WERI-Rb-1 (cell line): ENCODE measurements around the gene SEC31A.

ENCODE experiments used
- DNase-seq: peaks from one replicate; pipeline ENCODE4 v3.0.0-alpha.2; 2020
- H3K27ac ChIP-seq: fragments of 250-450 bp; sonication (Bioruptor Pico); 2 replicates; pipeline ENCODE4 v1.5.1; 2020; ENCODE audit warnings: mild to moderate bottlenecking, moderate library complexity
- H3K27me3 ChIP-seq: fragments of 250-450 bp; sonication (Bioruptor Pico); 2 replicates; pipeline ENCODE4 v1.5.1; 2021; ENCODE audit warnings: mild to moderate bottlenecking, low read depth, moderate library complexity; ENCODE audit not compliant: insufficient read depth, severe bottlenecking
- H3K36me3 ChIP-seq: fragments of 250-450 bp; sonication (Bioruptor Pico); 2 replicates; pipeline ENCODE4 v1.5.1; 2020; ENCODE audit warnings: mild to moderate bottlenecking, moderate library complexity
- H3K4me3 ChIP-seq: 2 replicates; pipeline ENCODE4 v1.5.1; 2011; ENCODE audit warnings: low read depth, mild to moderate bottlenecking, control low read depth, low read length
- H3K9me3 ChIP-seq: fragments of 250-450 bp; sonication (Bioruptor Pico); 2 replicates; pipeline ENCODE4 v1.5.1; 2021; ENCODE audit warnings: mild to moderate bottlenecking, moderate library complexity; ENCODE audit not compliant: severe bottlenecking
- CTCF ChIP-seq: IDR thresholded peaks from 2 replicates; pipeline ENCODE4 v1.5.1; 2011; ENCODE audit warnings: low read depth, mild to moderate bottlenecking, control low read depth, inconsistent platforms, low read length

The SEC31A gene, protein sequence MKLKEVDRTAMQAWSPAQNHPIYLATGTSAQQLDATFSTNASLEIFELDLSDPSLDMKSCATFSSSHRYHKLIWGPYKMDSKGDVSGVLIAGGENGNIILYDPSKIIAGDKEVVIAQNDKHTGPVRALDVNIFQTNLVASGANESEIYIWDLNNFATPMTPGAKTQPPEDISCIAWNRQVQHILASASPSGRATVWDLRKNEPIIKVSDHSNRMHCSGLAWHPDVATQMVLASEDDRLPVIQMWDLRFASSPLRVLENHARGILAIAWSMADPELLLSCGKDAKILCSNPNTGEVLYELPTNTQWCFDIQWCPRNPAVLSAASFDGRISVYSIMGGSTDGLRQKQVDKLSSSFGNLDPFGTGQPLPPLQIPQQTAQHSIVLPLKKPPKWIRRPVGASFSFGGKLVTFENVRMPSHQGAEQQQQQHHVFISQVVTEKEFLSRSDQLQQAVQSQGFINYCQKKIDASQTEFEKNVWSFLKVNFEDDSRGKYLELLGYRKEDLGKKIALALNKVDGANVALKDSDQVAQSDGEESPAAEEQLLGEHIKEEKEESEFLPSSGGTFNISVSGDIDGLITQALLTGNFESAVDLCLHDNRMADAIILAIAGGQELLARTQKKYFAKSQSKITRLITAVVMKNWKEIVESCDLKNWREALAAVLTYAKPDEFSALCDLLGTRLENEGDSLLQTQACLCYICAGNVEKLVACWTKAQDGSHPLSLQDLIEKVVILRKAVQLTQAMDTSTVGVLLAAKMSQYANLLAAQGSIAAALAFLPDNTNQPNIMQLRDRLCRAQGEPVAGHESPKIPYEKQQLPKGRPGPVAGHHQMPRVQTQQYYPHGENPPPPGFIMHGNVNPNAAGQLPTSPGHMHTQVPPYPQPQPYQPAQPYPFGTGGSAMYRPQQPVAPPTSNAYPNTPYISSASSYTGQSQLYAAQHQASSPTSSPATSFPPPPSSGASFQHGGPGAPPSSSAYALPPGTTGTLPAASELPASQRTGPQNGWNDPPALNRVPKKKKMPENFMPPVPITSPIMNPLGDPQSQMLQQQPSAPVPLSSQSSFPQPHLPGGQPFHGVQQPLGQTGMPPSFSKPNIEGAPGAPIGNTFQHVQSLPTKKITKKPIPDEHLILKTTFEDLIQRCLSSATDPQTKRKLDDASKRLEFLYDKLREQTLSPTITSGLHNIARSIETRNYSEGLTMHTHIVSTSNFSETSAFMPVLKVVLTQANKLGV

GRCh38 chr4:82890901-82891706 is at the start of gene SEC31A:
Gene SEC31A (minus strand): TSS chr4:82891153. CDS start chr4:82881936, 9,217 bp downstream.
- peaks cover 34% of the 10 kb centered on the region for H3K36me3 ChIP-seq
- TF ChIP-seq CTCF = no peak
- H3K4me3 ChIP-seq = peak within 1 kb of the TSS; percentile 100

DNA sequence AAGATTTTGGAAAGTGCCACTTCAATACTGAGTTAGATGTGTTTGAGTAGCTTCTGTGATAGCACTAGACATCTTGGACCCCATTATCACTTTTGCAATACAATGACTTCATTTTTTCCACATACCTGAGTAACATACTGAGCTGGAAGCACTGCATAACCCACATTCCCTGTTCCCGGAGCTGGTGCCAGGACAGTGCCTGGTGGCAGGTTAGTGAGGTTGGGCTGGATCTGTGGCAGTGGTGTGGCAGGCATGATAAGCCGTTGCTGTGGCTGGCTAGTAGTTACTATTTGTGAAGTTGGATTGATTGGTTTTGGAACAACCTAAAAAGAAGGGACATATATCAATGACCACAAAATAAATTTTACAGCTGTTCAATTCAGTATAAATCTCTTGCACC is 48.5 kb upstream of the SEC31A start:
- H3K27me3 ChIP-seq = no peaks in the 10 kb centered on the region
- no peak overlapping the region for H3K27ac ChIP-seq
- TF ChIP-seq CTCF = no peak
- H3K36me3 ChIP-seq = peaks cover 62% of the 10 kb centered on the region
- no peak for DNase-seq
- H3K9me3 ChIP-seq = no peaks in the 10 kb centered on the region
- no peak overlapping the region for H3K4me3 ChIP-seq

More at GRCh38 chr4:82890901-82891706, at the start of gene SEC31A:
- DNase-seq = peak; percentile 97
- no peaks in the 10 kb centered on the region for H3K27me3 ChIP-seq
- H3K27ac ChIP-seq = peak within 1 kb of the TSS; percentile 89
- H3K9me3 ChIP-seq = no peaks in the 10 kb centered on the region

DNA sequence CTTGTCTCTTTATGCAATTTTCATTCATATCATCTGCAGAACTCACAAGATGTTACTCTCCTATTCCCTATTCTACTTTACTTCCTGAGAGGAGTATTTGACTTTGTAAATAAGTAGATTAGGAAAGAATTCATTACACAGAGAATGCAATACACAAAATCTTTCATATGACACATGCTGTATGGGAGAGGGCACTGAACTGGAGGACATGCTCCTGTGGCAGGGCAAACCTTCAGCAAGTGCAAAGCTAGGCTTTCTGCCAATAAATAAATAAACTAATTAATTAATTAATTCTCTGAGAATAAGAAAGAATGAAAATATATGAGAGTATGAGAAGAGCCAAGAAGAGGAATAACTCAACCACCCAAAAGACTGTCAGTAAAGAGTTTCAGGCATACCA is 43.5 kb upstream of the SEC31A start:
- Histone ChIP-seq H3K27me3 (no peaks in the 10 kb centered on the region), H3K9me3 (no peaks in the 10 kb centered on the region), H3K27ac (no peak overlapping the region), H3K4me3 (no peak overlapping the region), H3K36me3 (peaks cover 61% of the 10 kb centered on the region)
- no peak for TF ChIP-seq CTCF
- no peak for DNase-seq

DNA sequence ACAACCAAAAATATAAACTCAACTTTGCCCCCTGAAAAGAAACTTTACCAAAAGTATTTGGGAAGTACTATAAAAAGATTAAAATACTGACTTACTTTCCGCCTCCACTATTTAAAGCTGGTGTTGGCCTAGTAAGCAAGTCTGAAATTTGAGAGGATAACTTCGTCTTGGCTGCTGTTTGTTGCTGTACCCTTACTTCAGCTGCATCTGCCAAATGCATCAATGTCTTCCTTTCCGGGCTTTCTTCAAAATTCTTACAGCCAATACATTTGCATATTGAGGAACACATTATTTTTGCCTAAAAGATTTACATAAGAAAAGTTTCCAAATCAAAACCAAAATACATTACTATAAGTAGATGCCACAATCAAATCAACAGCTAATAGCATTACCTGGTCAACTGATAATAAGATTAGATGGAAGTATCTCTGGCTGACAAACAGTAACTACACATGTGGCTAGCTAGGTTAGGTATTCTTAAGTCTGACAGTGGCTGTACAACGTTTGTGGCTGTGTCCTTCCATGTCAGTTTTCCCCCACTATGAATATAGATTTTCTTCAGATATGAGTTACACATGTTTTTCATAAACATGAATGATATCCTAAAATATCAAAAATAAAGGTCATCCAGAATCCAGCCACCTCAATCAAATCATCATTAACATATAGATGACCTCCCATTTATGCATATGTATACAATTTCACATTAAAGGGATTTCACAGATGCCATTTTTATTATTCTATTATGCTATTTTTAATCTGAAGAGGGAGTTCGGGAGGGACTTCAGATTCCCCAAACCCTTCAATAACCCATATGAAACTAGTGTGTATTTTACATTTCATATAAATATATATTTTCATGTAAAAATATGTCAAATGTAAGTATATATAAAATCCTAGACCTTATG is 40.1 kb upstream of the SEC31A start:
- no peak overlapping the region for H3K27ac ChIP-seq
- TF ChIP-seq CTCF = no peak
- H3K9me3 ChIP-seq = no peaks in the 10 kb centered on the region
- peaks cover 46% of the 10 kb centered on the region for H3K36me3 ChIP-seq
- no peak overlapping the region for H3K4me3 ChIP-seq
- no peak for DNase-seq
- no peaks in the 10 kb centered on the region for H3K27me3 ChIP-seq
